Left forelimb (tissue), 1 donor: Measurements from ENCODE around the gene NBEAL2.

ENCODE experiments used
- DNase-seq: peaks from one replicate; pipeline ENCODE4 v3.0.0-alpha.2; 2018; ENCODE audit warnings: low spot score

The NBEAL2 gene

GRCh38 chr3:46943237-46944187 is 36.0 kb upstream of the NBEAL2 start:
- DNase-seq: no peak

DNA sequence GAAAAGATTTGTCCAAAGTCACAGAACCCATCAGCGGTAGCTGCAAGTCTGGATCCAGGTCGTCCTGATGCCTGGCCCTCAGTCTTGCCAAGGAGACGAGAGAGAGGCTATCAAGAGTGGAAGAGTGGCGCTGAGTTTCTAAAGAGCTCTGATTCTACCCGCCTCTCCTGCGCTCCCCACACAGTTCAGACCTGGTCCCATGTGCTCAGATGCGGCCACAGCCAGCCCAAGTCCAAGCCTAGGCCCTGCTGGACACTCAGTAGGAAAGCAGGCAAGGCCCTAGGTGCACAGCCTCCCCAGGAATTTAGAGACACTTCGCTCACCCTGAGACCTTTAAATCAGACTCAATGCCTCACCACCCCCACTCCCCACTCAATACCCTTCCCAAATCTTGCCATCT is 35.3 kb upstream of the NBEAL2 start:
- no peak for DNase-seq

- no peak for DNase-seq
Observed at GRCh38 chr3:46946416-46946815, 33.0 kb upstream of the NBEAL2 start.

DNA sequence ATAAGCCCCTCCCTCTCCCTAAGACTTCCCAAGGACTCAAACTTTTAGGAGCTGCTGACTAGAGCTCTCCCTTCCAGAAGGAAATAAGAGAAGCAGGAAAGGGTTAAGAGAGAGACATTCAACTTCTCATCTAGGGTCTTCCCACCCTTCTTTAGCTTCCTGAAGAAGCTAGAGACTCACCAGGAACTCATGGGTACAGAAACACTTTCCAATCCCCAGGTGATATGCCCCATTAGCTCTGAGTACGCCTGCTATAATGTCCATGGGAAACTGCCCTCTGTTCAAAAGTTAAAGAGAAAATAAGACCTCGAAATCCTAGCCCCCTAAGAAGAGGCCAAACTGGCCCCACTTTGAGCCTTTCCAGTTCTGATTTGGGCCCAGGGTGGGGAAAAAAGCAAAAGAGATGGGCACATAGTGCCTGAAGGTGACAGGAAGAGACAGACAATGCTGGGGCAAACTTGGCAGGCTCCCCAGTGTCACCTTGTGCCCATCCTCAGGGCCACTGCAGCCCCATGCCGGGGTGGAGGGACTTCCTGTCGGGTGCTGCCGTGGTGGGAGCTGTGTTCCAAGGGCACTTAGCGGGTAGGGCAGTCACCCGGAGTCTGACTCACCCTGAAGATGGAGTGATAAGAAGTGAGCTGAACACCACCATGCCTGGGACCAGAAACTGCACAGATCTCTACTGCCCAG is 32.5 kb upstream of the NBEAL2 start:
- no peak for DNase-seq

- no peak for DNase-seq
Observed at GRCh38 chr3:46947546-46947901, 31.9 kb upstream of the NBEAL2 start.

DNA sequence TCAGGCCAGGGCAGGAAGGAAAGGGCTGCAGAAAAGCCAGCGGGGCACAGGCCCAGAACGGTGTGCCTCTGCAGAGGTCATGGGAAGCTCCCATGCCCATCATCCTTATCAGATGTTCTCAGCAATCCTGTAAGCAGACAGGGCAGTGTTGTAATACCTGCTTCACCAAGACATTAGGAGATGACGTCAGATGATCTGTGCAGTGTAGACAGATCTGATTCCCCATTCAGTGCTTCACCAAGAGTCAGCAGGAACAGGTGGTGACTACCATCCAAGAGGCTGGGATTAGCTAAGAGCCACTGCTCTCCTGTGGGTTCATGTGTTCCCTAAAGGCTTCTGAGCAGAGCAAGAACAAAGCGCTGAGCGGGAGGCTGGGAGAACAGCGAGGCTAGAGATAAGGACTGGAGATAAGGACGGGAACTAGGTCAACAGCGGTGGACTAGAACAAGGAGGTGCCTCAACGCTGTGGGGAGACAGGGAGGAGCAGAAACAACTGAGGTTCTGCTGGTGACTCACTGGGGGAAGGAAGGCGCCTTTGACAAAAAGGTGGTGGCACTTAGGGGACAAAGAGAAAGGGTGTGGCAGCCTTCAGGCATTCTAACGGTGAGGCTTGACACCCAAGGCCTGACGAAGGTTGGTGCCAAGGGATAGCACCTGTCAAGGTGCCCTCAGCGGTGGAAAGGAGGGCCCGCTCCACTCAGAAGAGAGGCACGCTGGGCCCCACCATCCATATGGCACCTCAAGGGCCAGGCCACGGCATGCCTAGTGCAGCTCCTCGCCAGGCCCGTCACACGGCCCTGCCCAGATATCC is 31.3 kb upstream of the NBEAL2 start:
- no peak for DNase-seq

GRCh38 chr3:46948830-46949671 is 30.4 kb upstream of the NBEAL2 start:
- no peak for DNase-seq

DNA sequence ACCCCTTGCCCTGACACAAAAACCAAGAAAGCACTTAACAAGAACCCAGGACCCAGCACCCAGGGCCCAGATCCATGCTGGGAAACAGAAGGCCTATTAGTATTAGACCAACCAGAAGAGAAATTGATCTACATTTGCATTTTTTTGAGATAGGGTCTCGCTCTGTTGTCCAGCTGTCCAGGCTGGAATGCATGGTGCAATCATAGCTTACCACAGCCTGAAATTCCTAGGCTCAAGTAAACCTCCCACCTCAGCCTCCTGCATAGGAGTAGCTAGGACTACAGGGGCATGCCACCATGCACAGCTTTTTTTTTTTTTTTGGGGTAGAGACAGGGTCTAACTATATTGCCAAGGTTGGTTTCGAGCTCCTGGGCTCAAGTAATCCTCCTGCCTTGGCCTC is 29.3 kb upstream of the NBEAL2 start:
- DNase-seq: no peak

- DNase-seq: no peak
Observed at GRCh38 chr3:46950650-46951241, 28.7 kb upstream of the NBEAL2 start.

- no peak for DNase-seq
Observed at GRCh38 chr3:46952813-46953212, 26.7 kb upstream of the NBEAL2 start.

- no peak for DNase-seq
Observed at GRCh38 chr3:46953234-46954010, 26.0 kb upstream of the NBEAL2 start.

GRCh38 chr3:46954178-46954577 is 25.3 kb upstream of the NBEAL2 start:
- DNase-seq: no peak

GRCh38 chr3:46955157-46955556 is 24.3 kb upstream of the NBEAL2 start:
- DNase-seq: no peak

DNA sequence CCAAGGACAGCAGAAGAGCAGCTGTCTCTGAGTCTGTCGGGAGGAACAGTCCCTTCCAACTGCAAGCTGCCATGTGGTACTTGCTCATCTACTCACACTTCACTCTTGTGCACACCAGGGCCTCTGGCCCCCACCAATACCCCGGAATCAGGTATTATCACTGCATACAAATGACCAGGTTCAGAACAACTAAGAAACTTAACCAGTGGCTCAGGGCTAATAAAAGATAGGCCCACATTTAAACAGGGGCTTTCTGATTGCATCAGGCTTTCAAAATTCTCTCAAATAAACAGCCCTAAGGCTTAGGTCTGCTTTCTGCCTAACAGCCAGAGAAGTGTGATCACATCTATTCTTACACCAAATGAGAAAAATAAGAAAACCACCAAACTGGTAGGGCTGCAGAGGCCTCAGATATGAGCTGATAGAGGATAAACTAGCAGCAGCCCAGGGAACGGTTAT is 23.6 kb upstream of the NBEAL2 start:
- DNase-seq: no peak

- DNase-seq: no peak
Observed at GRCh38 chr3:46957092-46957820, 22.2 kb upstream of the NBEAL2 start.

- no peak for DNase-seq
Observed at GRCh38 chr3:46958467-46959160, 20.9 kb upstream of the NBEAL2 start.

DNA sequence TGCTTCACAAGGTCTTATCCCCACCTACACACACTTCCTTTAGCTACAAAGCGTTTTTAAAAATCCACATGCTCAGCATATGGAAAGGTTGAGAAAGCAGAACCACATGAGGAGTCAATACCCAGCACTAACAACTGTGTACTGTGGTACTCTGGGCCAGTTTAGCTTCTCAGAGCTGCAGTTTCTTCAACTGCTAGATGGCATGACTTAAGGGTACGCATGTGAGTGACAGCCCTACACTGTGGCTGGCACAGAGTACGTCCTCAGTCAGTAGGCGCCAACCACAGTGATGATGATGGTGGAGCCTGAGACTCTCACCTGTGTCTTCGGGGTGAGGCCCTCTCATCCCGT is 20.3 kb upstream of the NBEAL2 start:
- DNase-seq: no peak

GRCh38 chr3:46960081-46960701 is 19.3 kb upstream of the NBEAL2 start:
- no peak for DNase-seq

GRCh38 chr3:46960835-46961234 is 18.6 kb upstream of the NBEAL2 start:
- no peak for DNase-seq
